DMS153 treated with DMSO at 0.1 percent for 48 hours (cell line): ENCODE results near the gene DCC.

Experiments
- DNase-seq: peaks from one replicate; lab custom pipeline; 2025; ENCODE audit not compliant: unreplicated experiment; lab: John Stamatoyannopoulos, UW

DCC gene

GRCh38 chr18:53360501-53361443 is 1020.8 kb downstream of the DCC start:
- no peak for DNase-seq

GRCh38 chr18:53375621-53376020 is 1035.6 kb downstream of the DCC start:
- DNase-seq = no peak

GRCh38 chr18:53380063-53380639 is 1040.2 kb downstream of the DCC start:
- peak; percentile 41 for DNase-seq

GRCh38 chr18:53382870-53383269 is 1042.9 kb downstream of the DCC start:
- DNase-seq = no peak

GRCh38 chr18:53385889-53386288 is 1045.9 kb downstream of the DCC start:
- DNase-seq = no peak

- DNase-seq = no peak
Observed at GRCh38 chr18:53387581-53387980, 1047.6 kb downstream of the DCC start.

- no peak for DNase-seq
Observed at GRCh38 chr18:53402670-53403069, 1062.7 kb downstream of the DCC start.

GRCh38 chr18:53408271-53408670 is 1068.3 kb downstream of the DCC start:
- no peak for DNase-seq

GRCh38 chr18:53411511-53411910 is 1071.5 kb downstream of the DCC start:
- DNase-seq = no peak

- DNase-seq = no peak
Observed at GRCh38 chr18:53417003-53417402, 1077.0 kb downstream of the DCC start.

- no peak for DNase-seq
Observed at GRCh38 chr18:53421869-53422268, 1081.9 kb downstream of the DCC start.

- no peak for DNase-seq
Observed at GRCh38 chr18:53422896-53423295, 1082.9 kb downstream of the DCC start.

- no peak for DNase-seq
Observed at GRCh38 chr18:53426666-53427184, 1086.7 kb downstream of the DCC start.

GRCh38 chr18:53441761-53442414 is 1101.9 kb downstream of the DCC start:
- DNase-seq = no peak

GRCh38 chr18:53442415-53442783 is 1102.4 kb downstream of the DCC start:
- no peak for DNase-seq

- DNase-seq = no peak
Observed at GRCh38 chr18:53443336-53443735, 1103.3 kb downstream of the DCC start.

- no peak for DNase-seq
Observed at GRCh38 chr18:53443831-53444230, 1103.8 kb downstream of the DCC start.

GRCh38 chr18:53451902-53452301 is 1111.9 kb downstream of the DCC start:
- no peak for DNase-seq

- no peak for DNase-seq
Observed at GRCh38 chr18:53457068-53457467, 1117.1 kb downstream of the DCC start.

- no peak for DNase-seq
Observed at GRCh38 chr18:53458268-53458667, 1118.3 kb downstream of the DCC start.

GRCh38 chr18:53458944-53459580 is 1119.1 kb downstream of the DCC start:
- no peak for DNase-seq
